ENCODE data around the gene MIS12. TPM values are rescaled to one million over a fixed set of nuclear protein-coding genes. Genes with fewer than 3 reads are reported as not detected.

The MIS12 gene
- total RNA-seq, 1 donor from 2014 or later = 10.0 TPM

DNA sequence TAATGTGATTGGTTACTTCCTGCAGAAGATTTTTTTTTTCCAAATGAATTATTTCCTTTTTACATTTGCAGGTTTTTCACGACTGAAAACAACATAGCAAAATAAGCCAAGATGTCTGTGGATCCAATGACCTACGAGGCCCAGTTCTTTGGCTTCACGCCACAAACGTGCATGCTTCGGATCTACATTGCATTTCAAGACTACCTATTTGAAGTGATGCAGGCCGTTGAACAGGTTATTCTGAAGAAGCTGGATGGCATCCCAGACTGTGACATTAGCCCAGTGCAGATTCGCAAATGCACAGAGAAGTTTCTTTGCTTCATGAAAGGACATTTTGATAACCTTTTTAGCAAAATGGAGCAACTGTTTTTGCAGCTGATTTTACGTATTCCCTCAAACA is 2.4 kb downstream of the MIS12 start:
- intact Hi-C loops (cut with DNase I) = no loop called here
- no peak for DNase-seq

DNA sequence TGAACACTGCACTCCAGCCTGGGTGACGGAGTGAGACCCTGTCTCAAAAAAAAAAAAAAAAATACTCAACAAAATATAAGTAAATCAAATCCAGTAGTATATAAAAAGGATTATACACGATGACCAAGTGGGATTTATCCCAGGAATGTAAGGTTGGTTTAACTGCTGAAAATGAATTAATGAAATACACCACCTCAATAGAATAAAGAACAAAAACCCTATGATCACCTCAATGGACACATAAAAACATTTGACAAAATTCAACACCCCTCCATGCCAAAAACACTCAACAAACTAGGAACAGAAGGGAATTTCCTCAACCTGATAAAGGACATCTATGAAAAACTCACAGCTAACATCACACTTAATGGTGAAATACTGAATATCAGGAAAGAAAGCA is 6.6 kb downstream of the MIS12 start:
- DNase-seq = no peak
- no peak for ATAC-seq (ENCODE audit: poor library complexity)
- intact Hi-C loops (cut with DNase I) = no loop called here

More for the DNA sequence above, 2.4 kb downstream of the MIS12 start:
- ATAC-seq (ENCODE audit: poor library complexity) = no peak

DNA sequence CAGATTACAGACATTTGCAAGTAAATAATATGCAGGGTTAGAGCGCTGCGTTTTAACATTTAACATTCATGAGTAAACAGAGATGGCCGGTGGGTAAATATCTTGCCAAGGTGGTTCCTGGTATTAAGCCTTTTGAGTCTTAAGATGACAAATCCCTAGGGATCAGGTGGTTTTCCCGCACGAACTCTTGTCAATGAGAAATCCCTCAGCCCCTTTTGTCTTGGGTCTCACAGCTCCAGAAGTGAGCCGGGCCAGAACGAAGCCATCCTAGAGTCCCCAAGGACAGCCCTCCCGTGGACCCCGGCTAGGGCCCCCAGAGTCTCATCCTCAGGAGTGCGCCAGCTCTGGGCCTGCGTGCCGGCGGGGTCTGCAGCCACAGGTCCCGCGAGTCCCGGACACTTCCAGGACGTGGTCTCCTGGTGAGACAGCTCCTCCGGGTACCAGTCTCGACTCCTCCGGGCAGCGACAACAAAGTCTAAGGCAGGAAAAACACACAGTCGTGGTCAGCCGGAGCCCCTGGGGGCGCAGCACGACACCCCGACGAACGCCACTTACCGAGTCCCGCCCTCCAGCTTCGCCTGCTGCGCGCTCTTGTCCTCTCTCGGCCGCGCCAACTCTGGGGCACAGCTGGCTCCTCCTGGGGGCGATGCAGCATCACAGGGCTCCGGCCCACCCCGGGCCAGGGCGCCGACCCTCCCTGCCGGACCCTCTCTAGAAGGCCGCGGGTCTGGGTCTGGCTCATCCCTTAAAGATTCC is 13.3 kb downstream of the MIS12 start:
- ATAC-seq (ENCODE audit: poor library complexity) = no peak
- intact Hi-C loops (cut with DNase I) = no loop called here
- DNase-seq = no peak

DNA sequence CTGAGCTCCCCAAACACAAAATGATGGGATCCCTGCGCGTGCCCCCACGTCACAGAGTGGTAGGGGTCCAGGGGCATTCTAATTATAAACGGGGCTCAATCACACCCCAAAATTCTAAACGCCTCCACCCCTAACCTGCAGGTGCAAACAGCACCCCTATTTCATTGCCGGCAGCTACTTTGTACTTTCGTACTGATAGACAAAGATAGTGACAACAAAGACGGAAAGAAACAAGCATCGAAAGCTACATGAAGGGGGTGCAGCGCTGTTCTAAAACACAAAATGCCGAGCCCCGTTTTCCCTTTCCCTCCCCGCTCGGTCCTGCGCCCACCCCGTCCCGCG is 13.9 kb downstream of the MIS12 start:
- no peak for ATAC-seq (ENCODE audit: poor library complexity)
- intact Hi-C loops (cut with DNase I) = no loop called here

DNA sequence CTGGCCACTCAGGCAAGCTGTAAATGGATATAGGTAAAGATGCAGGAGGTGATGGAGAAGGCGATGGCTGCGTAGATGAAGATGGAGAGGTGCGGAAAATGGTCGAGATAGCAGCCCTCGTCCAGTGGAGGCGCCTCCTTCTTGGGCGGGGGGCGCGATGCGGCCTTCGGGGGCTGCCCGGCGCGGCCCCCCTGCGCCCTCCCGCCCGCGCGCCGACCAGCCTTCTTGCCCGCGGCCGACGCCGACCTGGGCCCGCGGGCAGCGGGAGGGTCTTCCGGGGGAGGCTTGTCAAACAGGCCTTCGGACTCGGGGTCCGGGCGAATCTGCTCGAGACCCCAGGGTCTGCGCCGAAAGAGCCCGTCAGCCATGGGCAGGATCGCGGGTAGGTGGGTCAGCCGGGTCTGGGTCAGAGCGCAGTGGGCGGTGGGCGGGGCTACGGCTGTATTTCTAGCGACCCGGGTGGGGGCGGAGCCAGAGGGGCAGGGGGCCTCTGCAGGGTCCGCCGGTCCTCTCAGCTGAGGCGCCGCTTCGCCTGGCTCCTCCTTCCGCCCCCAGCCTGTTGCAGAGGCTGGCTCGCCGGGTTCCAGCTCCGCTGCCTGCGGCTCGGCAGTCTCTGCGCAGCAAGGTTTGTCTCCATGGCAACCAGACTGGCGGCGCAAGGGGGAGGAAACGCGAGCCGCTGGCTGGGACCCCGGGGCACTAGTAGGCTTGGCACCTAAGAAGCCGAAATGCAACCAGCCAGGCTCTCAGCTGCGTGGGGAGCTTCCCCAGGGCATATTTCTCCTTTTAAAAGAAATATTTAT is 14.4 kb downstream of the MIS12 start:
- DNase-seq (peak; percentile 77), ATAC-seq (ENCODE audit: poor library complexity) (peak; percentile 78)
- intact Hi-C loops (cut with DNase I) = no loop called here

More for the DNA sequence above, 13.9 kb downstream of the MIS12 start:
- DNase-seq = no peak

DNA sequence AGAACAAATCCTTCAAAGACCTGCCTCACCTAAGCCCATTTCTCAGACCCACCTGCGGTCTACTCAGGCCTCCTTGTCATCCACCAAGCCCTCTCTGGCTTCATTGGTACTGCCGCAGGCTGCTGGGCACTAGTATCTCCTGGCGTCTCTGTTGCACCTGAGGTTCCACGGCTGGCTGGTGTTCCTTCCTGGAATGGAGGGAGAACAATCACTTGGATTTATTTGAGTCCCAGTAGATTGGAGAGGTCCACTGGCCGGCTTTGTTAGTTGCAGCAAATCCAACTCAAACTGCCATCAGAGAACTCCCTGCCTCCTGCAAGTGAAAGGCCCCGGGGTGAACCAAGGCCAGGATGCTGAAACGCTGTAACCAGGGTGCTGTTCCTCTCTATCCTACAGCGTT is 15.3 kb downstream of the MIS12 start:
- DNase-seq (no peak), ATAC-seq (ENCODE audit: poor library complexity) (no peak)
- intact Hi-C loops (cut with DNase I) = no loop called here

DNA sequence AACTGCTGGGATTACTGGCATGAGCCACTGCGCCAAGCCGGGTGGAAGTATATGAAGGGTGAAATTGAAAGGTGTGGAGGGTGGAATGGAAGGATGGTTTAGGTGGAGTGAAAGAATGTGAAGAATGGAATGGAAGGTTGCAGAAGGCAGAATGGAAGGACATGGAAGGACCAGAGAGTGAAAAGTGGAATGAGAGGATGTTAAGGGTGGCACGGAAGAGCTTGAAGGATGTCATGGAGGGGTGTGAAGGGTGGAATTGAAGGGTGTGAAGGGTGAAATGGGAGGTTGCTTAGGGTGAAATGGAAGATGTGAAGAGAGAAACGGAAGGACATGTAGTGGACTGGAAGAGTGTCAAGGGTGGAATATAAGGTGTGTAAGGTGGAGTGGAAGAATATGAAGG is 16.2 kb downstream of the MIS12 start:
- DNase-seq (no peak), ATAC-seq (ENCODE audit: poor library complexity) (no peak)
- intact Hi-C loops (cut with DNase I) = no loop called here

DNA sequence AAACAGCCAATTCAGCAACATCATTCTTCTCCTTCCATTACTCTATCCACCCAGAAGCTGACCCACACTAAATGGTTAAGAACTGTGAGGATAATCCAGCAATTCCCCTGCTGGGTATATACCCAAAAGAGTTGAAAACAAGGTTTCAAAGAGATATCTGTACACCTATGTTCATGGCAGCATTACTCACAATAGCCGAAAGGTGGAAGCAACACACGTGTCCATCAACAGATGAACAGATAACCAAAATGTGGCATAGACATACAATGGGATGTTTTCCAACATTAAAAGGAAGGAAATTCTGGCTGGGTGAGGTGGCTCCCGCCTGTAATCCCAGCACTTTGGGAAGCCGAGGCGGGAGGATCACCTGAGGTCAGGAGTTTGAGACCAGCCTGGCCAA is 19.9 kb downstream of the MIS12 start:
- ATAC-seq (ENCODE audit: poor library complexity) (no peak), DNase-seq (no peak)
- intact Hi-C loops (cut with DNase I) = no loop called here

DNA sequence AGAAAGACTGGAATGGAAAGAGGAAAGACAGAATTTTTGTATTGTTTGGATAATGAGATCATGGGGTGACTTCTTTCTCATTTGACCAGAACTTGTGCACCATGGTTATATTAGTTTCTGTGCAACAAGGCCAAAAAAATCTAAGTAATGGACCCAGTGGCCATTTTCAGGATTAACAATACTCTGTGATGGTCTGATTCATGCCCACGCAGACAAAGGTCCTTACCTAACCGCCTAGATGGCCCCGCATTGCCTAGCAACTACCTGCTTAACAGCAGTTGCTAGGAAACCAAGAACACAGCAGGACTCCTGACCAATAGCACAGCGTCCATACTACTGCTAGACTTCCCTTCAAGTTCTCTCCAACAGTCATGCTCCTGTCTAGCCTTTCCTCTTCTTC is 22.4 kb downstream of the MIS12 start:
- intact Hi-C loops (cut with DNase I) = no loop called here
- DNase-seq (no peak), ATAC-seq (ENCODE audit: poor library complexity) (no peak)

DNA sequence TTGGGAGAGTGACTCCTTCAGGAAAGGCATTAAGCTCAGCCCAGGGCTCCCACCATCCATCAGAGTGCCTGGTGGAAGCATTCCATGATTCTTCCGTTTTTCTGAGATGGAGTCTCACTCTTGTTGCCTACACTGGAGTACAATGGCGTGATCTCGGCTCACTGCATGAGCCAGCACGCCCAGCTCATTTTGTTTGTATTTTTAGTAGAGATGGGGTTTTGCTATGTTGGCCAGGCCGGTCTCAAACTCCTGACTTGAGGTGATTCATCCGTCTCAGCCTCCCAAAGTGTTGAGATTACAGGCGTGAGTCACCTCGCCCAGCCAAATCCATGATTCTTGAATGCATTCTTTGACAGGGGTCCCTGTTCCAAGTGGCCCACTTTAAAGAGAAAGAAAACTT is 23.1 kb downstream of the MIS12 start:
- no peak for DNase-seq
- intact Hi-C loops (cut with DNase I) = no loop called here
- no peak for ATAC-seq (ENCODE audit: poor library complexity)

DNA sequence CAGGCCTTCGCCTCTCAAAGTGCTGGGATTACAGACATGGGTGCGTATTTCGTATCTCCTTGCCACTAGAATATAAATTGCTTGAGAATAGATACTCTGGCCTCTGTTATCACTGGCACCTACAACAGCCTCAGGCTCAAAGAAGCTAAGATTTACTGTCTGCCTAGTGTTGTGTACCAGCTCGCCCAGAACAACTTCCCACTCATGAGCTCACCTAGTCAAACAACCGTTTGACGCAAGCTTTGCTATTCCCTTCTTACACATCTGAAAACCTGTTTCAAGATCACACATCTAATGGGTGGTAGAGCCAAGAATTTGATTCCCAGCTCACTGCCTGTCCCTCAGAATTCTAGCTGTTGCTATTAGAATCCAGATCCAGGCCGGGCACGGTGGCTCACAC is 24.4 kb downstream of the MIS12 start:
- intact Hi-C loops (cut with DNase I) = no loop called here
- DNase-seq (no peak), ATAC-seq (ENCODE audit: poor library complexity) (no peak)

DNA sequence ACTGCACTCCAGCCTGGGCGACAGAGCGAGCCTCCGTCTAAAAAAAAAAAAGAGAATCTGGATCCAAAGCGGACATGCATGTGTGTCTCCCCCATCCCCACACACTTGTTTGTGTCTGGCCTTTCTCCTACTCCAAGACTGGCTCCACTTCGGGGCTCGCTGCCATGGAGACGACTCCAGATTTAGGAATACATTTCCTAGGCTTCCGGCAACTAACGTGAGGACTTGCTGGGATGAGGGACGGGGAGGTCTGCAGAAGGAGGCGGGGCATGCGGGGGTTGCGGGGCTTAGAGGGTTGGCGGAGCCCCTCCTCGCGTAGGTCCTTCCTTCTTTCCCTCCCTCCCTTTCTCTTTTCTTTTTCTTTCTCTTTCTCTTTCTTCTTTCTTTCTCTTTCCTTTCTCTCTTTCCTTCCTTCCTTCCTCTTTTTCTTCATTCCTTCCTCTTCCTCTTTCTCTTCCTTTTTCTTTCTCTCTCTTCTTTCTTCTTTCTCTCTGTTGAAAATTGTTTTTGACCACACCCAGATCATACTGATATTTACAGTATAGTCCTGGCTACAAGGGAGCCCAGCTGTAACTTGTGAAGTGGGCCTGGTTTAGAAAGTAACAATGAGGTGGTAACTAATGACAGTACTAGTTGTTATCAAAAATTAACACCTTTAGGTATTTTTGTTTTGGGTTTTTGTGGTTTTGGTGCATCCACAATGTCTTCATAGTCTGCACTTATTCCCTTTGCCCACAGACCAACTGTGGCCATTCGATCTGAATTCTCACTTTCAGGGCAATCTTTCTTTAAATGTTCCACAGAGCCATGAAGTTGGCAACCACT is 25.2 kb downstream of the MIS12 start:
- ATAC-seq (ENCODE audit: poor library complexity) = no peak
- DNase-seq = no peak
- intact Hi-C loops (cut with DNase I) = no loop called here

DNA sequence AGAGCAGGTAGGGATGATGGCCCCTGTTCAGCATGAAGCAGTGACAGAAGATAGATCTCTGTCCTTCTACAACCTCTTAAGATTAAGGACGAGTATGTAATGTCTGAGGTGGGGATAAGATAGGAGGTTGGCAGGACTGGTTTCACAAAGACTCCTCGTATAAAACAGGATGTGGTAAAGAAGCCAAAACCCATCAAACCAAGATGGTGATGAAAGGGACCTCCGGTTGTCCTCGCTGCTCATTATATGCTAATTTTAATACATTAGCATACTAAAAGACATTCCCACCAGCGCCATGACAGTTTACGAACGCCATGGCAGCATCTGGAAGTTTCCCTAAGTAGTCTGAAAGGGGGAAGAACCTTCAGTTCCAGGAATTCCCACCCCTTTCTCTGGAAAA is 27.3 kb downstream of the MIS12 start:
- intact Hi-C loops (cut with DNase I) = no loop called here
- no peak for DNase-seq
- no peak for ATAC-seq (ENCODE audit: poor library complexity)

DNA sequence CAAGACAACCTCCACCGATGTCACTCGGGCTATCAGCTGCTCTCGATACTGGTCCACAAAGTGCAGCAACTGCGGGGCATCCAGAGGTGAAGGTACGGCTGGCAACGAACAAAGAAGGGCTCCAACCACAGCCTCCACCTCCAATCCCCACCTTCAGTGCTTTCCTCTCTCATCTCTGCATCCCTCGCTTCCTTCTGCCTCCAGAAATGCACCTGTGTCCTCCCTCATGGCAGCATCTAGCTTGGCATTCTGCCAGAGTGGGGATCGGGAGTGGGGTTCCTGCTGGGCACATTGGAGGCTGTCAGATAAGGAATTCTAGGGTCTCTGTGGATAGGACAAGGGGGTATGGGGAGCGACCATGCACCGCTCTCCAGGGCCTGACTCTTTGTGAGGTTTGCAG is 28.6 kb downstream of the MIS12 start:
- intact Hi-C loops (cut with DNase I) = no loop called here
- DNase-seq (no peak), ATAC-seq (ENCODE audit: poor library complexity) (no peak)

DNA sequence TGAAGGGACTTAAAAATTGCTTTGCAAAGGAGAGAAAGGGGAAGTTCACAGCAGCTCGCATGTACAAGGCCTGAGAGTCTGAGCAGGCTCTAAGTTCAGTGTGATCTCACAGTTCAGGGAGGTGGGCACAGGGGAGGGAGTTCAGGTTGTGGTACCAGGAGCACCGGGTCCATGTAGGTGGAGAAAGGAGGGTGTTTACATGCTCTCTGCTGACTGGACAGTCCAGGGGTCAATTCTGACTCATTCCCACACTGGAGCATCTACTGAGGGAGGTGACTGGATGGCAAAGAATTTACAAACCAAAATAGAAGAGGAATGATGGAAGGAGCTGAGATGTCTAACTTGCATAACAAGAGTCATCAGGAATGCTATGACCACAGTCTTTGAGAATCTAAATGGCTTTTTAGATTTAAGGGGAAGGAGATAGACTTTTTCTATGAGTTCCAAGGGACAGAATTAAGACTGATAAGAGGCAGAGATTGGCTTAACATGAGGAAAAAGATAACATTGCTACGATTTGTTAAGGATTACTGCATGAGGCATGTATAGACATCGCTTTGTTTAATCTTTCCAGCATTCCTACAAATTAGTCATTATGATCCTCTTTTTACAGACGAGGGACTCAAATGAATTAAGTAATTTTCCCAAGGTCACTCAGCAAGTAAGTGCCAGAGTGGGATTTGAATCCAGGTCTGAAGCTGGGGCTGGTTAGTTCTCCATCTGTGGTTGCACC is 29.9 kb downstream of the MIS12 start:
- ATAC-seq (ENCODE audit: poor library complexity) (no peak), DNase-seq (no peak)
- intact Hi-C loops (cut with DNase I) = no loop called here

DNA sequence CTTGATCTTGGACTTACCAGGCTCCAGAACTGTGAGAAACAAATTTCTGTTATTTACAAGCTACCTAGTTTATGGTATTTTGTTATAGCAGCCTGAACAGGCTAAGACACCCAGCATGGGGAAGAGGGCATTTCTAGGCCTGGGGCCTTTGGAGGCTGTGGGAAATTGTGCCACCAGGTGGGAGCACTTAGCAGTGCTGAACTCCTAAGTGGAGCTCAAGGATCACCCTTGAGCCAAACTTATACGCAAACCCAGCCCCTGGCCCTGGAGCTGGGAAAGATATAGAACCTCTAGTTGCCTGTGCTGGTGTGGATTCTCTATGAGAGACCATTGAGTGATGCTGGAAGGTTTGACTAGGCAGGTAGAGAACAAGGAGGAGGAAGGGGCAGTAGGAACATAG is 36.1 kb downstream of the MIS12 start:
- intact Hi-C loops (cut with DNase I) = no loop called here
- DNase-seq = no peak
- ATAC-seq (ENCODE audit: poor library complexity) = no peak

DNA sequence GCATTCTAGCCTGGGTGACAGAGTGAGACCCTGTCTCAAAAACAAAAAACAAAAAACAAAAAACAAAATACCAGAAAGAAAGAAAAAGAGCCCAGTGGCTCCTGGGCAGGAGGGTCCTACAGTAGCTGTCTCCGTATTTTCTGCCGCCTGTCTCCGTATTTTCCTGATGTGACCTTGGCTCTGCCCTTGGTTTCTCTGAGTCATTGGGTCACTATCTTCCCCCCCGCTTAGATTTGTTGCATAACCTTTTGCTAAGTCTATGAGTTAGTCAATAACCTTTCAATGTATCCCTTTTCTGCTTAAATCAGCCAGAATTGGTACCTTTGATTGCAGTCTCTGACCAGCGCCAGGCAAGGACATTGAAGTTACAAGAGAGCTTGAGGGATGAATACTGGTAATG is 36.9 kb downstream of the MIS12 start:
- DNase-seq (no peak), ATAC-seq (ENCODE audit: poor library complexity) (no peak)
- intact Hi-C loops (cut with DNase I) = no loop called here

DNA sequence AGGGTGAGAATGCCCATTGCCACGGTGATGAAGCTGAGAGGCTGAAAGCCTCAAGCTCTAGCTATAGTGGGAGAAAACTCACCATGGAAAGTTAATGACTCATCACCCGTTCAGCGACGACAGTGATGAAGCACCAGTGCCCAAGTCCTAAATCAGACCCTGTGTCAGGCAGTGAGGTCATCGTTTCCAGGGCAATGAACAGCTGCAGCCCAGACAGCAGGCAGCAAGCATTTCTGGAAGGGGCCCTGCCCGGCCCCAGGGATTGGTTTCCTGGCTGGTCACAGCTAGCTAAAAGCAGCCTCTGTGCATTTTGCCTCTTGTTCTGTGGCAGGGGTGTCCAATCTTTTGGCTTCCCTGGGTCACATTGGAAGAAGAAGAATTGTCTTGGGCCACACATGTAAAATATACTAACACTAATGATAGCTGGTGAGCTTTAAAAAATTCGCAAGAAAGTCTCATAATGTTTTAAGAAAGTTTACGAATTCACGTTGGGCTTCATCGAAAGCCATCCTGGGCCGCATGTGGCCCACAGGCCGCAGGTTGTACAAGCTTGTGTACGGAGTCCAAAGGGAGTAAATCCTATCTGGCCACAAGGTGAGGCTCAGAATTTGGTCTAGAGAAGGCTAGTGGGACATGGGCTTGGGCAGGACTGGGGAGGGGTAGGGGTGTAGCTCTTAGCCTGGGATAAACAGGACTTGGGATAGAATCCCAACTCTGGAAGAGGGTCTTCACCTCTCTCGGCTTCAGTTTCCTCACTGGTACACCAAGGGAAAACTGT is 40.6 kb downstream of the MIS12 start:
- intact Hi-C loops (cut with DNase I) = no loop called here
- ATAC-seq (ENCODE audit: poor library complexity) = peak; percentile 83
- DNase-seq = peak; percentile 73
